Measurements from ENCODE around the gene PLXNC1.

Gene PLXNC1

DNA sequence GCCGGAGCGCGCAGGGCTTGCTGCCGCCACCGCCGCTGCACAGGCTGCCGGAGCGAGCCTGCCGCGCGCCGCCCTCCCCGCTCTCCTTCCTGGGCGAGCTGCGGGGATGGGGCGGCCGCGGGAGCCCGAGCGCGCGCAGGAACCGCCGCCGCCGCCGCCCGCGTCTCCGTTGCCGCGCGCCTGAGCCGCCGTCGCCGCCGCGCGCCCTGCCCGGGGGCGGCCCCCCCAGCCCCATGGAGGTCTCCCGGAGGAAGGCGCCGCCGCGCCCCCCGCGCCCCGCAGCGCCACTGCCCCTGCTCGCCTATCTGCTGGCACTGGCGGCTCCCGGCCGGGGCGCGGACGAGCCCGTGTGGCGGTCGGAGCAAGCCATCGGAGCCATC, 352 bp downstream of the PLXNC1 start:
- peak overlapping the region; percentile 82 for H3K27ac ChIP-seq (ENCODE audit: low read length)
- TF ChIP-seq, protein P1, sequence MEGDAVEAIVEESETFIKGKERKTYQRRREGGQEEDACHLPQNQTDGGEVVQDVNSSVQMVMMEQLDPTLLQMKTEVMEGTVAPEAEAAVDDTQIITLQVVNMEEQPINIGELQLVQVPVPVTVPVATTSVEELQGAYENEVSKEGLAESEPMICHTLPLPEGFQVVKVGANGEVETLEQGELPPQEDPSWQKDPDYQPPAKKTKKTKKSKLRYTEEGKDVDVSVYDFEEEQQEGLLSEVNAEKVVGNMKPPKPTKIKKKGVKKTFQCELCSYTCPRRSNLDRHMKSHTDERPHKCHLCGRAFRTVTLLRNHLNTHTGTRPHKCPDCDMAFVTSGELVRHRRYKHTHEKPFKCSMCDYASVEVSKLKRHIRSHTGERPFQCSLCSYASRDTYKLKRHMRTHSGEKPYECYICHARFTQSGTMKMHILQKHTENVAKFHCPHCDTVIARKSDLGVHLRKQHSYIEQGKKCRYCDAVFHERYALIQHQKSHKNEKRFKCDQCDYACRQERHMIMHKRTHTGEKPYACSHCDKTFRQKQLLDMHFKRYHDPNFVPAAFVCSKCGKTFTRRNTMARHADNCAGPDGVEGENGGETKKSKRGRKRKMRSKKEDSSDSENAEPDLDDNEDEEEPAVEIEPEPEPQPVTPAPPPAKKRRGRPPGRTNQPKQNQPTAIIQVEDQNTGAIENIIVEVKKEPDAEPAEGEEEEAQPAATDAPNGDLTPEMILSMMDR (IDR thresholded peaks at IDR 0.05; ENCODE audit: low read length), result no peak
- TF ChIP-seq EZH2phosphoT487 (IDR thresholded peaks at IDR 0.05; ENCODE audit: low read length) (no peak), EZH2 (optimal IDR thresholded peaks at IDR 0.05; ENCODE audit: low read depth, low read length) (no peak)
- DNase-seq, result no peak
- no peaks in the 10 kb centered on the region for H3K9me2 ChIP-seq (replicated peaks; ENCODE audit: insufficient read depth, low read length)
- no peak overlapping the region for H2AFZ ChIP-seq (ENCODE audit: low read length)
- H3K4me2 ChIP-seq (ENCODE audit: low read depth, low read length), result peak overlapping the region; percentile 61; the same call in 1 of the 2 replicates
- H3K4me1 ChIP-seq (ENCODE audit: low read length), result peaks cover 25% of the 10 kb centered on the region
- no peaks in the 10 kb centered on the region for H3K27me3 ChIP-seq (replicated peaks; ENCODE audit: insufficient read depth, low read length)
- H3K4me3 ChIP-seq (ENCODE audit: low read length), result peak overlapping the region; percentile 91
- H3K9ac ChIP-seq (ENCODE audit: low read length), result peak overlapping the region; percentile 96
- no peaks in the 10 kb centered on the region for H3K9me3 ChIP-seq (replicated peaks; ENCODE audit: insufficient read depth, low read length)
- no peaks in the 10 kb centered on the region for H4K20me1 ChIP-seq (ENCODE audit: insufficient read depth, low read length)
- H3K36me3 ChIP-seq (replicated peaks; ENCODE audit: insufficient read depth, low read length), result no peaks in the 10 kb centered on the region; the same call in 1 of the 2 replicates
- H3K79me2 ChIP-seq (ENCODE audit: low read length), result peaks cover 52% of the 10 kb centered on the region
- peaks cover 29% of the 10 kb centered on the region for H3F3A ChIP-seq (ENCODE audit: insufficient read depth, low read length)

DNA sequence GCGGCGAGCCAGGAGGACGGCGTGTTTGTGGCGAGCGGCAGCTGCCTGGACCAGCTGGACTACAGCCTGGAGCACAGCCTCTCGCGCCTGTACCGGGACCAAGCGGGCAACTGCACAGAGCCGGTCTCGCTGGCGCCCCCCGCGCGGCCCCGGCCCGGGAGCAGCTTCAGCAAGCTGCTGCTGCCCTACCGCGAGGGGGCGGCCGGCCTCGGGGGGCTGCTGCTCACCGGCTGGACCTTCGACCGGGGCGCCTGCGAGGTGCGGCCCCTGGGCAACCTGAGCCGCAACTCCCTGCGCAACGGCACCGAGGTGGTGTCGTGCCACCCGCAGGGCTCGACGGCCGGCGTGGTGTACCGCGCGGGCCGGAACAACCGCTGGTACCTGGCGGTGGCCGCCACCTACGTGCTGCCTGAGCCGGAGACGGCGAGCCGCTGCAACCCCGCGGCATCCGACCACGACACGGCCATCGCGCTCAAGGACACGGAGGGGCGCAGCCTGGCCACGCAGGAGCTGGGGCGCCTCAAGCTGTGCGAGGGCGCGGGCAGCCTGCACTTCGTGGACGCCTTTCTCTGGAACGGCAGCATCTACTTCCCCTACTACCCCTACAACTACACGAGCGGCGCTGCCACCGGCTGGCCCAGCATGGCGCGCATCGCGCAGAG, 873 bp downstream of the PLXNC1 start:
- peak; percentile 70 for DNase-seq
- Histone ChIP-seq H3K27me3 (replicated peaks; ENCODE audit: insufficient read depth, low read length) (no peaks in the 10 kb centered on the region), H3F3A (ENCODE audit: insufficient read depth, low read length) (peaks cover 29% of the 10 kb centered on the region), H3K9ac (ENCODE audit: low read length) (peak overlapping the region; percentile 96), H3K4me2 (ENCODE audit: low read depth, low read length) (peak overlapping the region; percentile 61), H3K4me3 (ENCODE audit: low read length) (peak overlapping the region; percentile 91), H3K9me3 (replicated peaks; ENCODE audit: insufficient read depth, low read length) (no peaks in the 10 kb centered on the region), H3K27ac (ENCODE audit: low read length) (peak overlapping the region; percentile 82), H3K79me2 (ENCODE audit: low read length) (peaks cover 57% of the 10 kb centered on the region), H3K36me3 (replicated peaks; ENCODE audit: insufficient read depth, low read length) (no peaks in the 10 kb centered on the region; the same call in 1 of the 2 replicates), H2AFZ (ENCODE audit: low read length) (peak overlapping the region; percentile 32; the same call in 1 of the 2 replicates), H3K9me2 (replicated peaks; ENCODE audit: insufficient read depth, low read length) (no peaks in the 10 kb centered on the region), H4K20me1 (ENCODE audit: insufficient read depth, low read length) (no peaks in the 10 kb centered on the region), H3K4me1 (ENCODE audit: low read length) (peaks cover 31% of the 10 kb centered on the region)
- TF ChIP-seq, protein P1 (IDR thresholded peaks at IDR 0.05; ENCODE audit: low read length), result peak; percentile 61
- TF ChIP-seq EZH2phosphoT487 (IDR thresholded peaks at IDR 0.05; ENCODE audit: low read length), result no peak

DNA sequence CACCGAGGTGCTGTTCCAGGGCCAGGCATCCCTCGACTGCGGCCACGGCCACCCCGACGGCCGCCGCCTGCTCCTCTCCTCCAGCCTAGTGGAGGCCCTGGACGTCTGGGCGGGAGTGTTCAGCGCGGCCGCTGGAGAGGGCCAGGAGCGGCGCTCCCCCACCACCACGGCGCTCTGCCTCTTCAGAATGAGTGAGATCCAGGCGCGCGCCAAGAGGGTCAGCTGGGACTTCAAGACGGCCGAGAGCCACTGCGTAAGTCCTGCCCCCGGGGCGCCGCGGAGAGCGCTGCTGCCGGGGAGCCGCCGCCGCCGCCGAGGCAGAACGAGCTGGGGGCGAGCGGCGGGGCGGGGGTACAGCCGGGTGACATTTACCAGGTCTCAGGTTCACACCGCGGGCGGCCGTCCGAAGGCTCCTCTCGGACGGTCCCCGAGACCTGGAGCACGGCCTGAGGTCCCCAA, 1.4 kb downstream of the PLXNC1 start:
- H3K9ac ChIP-seq (ENCODE audit: low read length), result peak overlapping the region; percentile 96
- no peaks in the 10 kb centered on the region; the same call in 1 of the 2 replicates for H3K36me3 ChIP-seq (replicated peaks; ENCODE audit: insufficient read depth, low read length)

More for the DNA sequence above, 1.4 kb downstream of the PLXNC1 start:
- DNase-seq, result peak; percentile 50
- peaks cover 29% of the 10 kb centered on the region for H3F3A ChIP-seq (ENCODE audit: insufficient read depth, low read length)
- H3K4me2 ChIP-seq (ENCODE audit: low read depth, low read length), result peak overlapping the region; percentile 61
- H3K27ac ChIP-seq (ENCODE audit: low read length), result peak overlapping the region; percentile 82
- peak overlapping the region; percentile 91 for H3K4me3 ChIP-seq (ENCODE audit: low read length)
- no peaks in the 10 kb centered on the region for H3K27me3 ChIP-seq (replicated peaks; ENCODE audit: insufficient read depth, low read length)
- peak overlapping the region; percentile 32; the same call in 1 of the 2 replicates for H2AFZ ChIP-seq (ENCODE audit: low read length)
- no peaks in the 10 kb centered on the region for H3K9me3 ChIP-seq (replicated peaks; ENCODE audit: insufficient read depth, low read length)
- peaks cover 36% of the 10 kb centered on the region for H3K4me1 ChIP-seq (ENCODE audit: low read length)
- H4K20me1 ChIP-seq (ENCODE audit: insufficient read depth, low read length), result no peaks in the 10 kb centered on the region
- no peaks in the 10 kb centered on the region for H3K9me2 ChIP-seq (replicated peaks; ENCODE audit: insufficient read depth, low read length)
- TF ChIP-seq, protein P1 (IDR thresholded peaks at IDR 0.05; ENCODE audit: low read length), result no peak
- no peak for TF ChIP-seq EZH2phosphoT487 (IDR thresholded peaks at IDR 0.05; ENCODE audit: low read length)
- no peak for TF ChIP-seq EZH2 (optimal IDR thresholded peaks at IDR 0.05; ENCODE audit: low read depth, low read length)
- peaks cover 62% of the 10 kb centered on the region for H3K79me2 ChIP-seq (ENCODE audit: low read length)

Measured in MM.1S (cell line).